Measurements from ENCODE around the gene CLDN18. TPM values are rescaled to one million over a fixed set of nuclear protein-coding genes. Genes with fewer than 3 reads are reported as not detected.

The CLDN18 gene
- total RNA-seq, 1 experiment from 2014 or later: not detected

GRCh38 chr3:138046955-138047354 is 37.0 kb downstream of the CLDN18 start:
- Histone ChIP-seq H3K9me3 (ENCODE audit: insufficient read depth, low read depth) (no peaks in the 10 kb centered on the region), H3K4me1 (replicated peaks; ENCODE audit: insufficient read depth) (0 out of 2 replicates have a peak, but pooled peaks cover 3% of the 10 kb centered on the region), H3K4me2 (no peak overlapping the region), H2AFZ (no peak overlapping the region), H3K4me3 (no peak overlapping the region), H3F3A (ENCODE audit: insufficient read depth, low read depth) (no peaks in the 10 kb centered on the region), H3K27ac (no peak overlapping the region), H3K9me2 (ENCODE audit: insufficient read depth) (no peaks in the 10 kb centered on the region), H3K36me3 (ENCODE audit: low read depth) (no peaks in the 10 kb centered on the region), H4K20me1 (ENCODE audit: insufficient read depth) (no peaks in the 10 kb centered on the region), H3K79me2 (ENCODE audit: low read depth) (no peaks in the 10 kb centered on the region), H3K27me3 (ENCODE audit: insufficient read depth, low read depth) (no peaks in the 10 kb centered on the region)
- no peak for DNase-seq
- intact Hi-C loops (cut with micrococcal nuclease; ENCODE audit: unreplicated experiment): no loop called here
- ChIA-PET POLR2A (ENCODE audit: unreplicated experiment) (no interaction called here), CTCF (interaction anchor here (0.7 kb wide), 1 partner anchor 136 kb away, joined by 4 read pairs; no protein-coding TSS in a partner anchor)
- BruUV-seq (replicated peaks): no TSS peak
- no peak for TF ChIP-seq EZH2 (IDR thresholded peaks at IDR 0.05; ENCODE audit: low read depth)
- TF ChIP-seq, protein P1, sequence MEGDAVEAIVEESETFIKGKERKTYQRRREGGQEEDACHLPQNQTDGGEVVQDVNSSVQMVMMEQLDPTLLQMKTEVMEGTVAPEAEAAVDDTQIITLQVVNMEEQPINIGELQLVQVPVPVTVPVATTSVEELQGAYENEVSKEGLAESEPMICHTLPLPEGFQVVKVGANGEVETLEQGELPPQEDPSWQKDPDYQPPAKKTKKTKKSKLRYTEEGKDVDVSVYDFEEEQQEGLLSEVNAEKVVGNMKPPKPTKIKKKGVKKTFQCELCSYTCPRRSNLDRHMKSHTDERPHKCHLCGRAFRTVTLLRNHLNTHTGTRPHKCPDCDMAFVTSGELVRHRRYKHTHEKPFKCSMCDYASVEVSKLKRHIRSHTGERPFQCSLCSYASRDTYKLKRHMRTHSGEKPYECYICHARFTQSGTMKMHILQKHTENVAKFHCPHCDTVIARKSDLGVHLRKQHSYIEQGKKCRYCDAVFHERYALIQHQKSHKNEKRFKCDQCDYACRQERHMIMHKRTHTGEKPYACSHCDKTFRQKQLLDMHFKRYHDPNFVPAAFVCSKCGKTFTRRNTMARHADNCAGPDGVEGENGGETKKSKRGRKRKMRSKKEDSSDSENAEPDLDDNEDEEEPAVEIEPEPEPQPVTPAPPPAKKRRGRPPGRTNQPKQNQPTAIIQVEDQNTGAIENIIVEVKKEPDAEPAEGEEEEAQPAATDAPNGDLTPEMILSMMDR (conservative IDR thresholded peaks at IDR 0.05): no peak

GRCh38 chr3:138047596-138048158 is 37.7 kb downstream of the CLDN18 start:
- Histone ChIP-seq H2AFZ (no peak overlapping the region), H3K4me3 (no peak overlapping the region), H3F3A (ENCODE audit: insufficient read depth, low read depth) (no peaks in the 10 kb centered on the region), H4K20me1 (ENCODE audit: insufficient read depth) (no peaks in the 10 kb centered on the region), H3K27me3 (ENCODE audit: insufficient read depth, low read depth) (no peaks in the 10 kb centered on the region), H3K27ac (no peak overlapping the region), H3K9me2 (ENCODE audit: insufficient read depth) (no peaks in the 10 kb centered on the region), H3K9me3 (ENCODE audit: insufficient read depth, low read depth) (no peaks in the 10 kb centered on the region), H3K79me2 (ENCODE audit: low read depth) (no peaks in the 10 kb centered on the region), H3K36me3 (ENCODE audit: low read depth) (no peaks in the 10 kb centered on the region), H3K4me1 (replicated peaks; ENCODE audit: insufficient read depth) (0 out of 2 replicates have a peak, but pooled peaks cover 3% of the 10 kb centered on the region), H3K4me2 (no peak overlapping the region)
- no peak for DNase-seq
- intact Hi-C loops (cut with micrococcal nuclease; ENCODE audit: unreplicated experiment): no loop called here
- BruUV-seq (replicated peaks): no TSS peak
- TF ChIP-seq EZH2 (IDR thresholded peaks at IDR 0.05; ENCODE audit: low read depth): no peak
- TF ChIP-seq, protein P1 (conservative IDR thresholded peaks at IDR 0.05): no peak
- ChIA-PET CTCF (no interaction called here), POLR2A (ENCODE audit: unreplicated experiment) (no interaction called here)

DNA sequence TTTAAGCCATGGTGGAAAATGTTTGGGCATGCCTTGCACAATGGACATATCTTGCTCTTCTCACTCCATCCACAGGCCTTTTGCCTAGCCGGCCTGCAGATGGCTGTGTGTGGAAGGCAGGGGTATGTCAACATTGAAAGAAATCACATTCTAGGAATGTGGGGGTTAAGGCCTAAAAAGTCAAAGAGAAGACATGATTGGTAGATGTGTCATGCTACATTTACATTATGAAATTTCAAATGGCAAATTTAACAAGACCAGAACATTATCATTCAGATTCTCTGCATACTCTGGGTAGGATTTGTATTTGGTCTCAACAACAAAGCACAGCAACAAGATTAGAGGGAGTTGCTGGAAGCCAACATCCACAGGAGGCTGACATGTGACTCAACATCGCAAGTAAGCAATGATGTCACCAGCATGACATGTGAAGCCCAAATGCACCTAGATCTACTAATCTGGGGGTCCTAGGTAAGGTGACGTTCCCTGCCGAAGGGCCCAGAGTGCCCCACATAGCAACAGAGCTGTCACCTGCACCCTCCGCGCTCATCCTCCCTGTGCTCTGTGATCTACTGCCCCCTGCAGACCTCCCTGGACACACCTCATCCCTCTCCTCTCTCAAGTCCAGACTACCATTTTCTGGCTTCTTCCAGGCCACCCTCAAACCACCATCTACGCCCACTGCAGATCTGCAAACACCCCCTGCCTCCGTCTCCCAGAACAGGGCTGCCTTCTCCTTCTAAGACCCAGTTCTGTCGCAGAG is 39.4 kb downstream of the CLDN18 start:
- DNase-seq: no peak
- no peak overlapping the region for H2AFZ ChIP-seq
- intact Hi-C loops (cut with micrococcal nuclease; ENCODE audit: unreplicated experiment): no loop called here

More for the DNA sequence above, 39.4 kb downstream of the CLDN18 start:
- no peak overlapping the region for H3K4me2 ChIP-seq
- no peaks in the 10 kb centered on the region for H3K4me1 ChIP-seq (replicated peaks; ENCODE audit: insufficient read depth)
- ChIA-PET CTCF (no interaction called here), POLR2A (ENCODE audit: unreplicated experiment) (no interaction called here)
- H3F3A ChIP-seq (ENCODE audit: insufficient read depth, low read depth): no peaks in the 10 kb centered on the region
- H3K27ac ChIP-seq: no peak overlapping the region
- H3K79me2 ChIP-seq (ENCODE audit: low read depth): no peaks in the 10 kb centered on the region
- no TSS peak for BruUV-seq (replicated peaks)
- H3K27me3 ChIP-seq (ENCODE audit: insufficient read depth, low read depth): no peaks in the 10 kb centered on the region
- no peak overlapping the region for H3K4me3 ChIP-seq
- no peaks in the 10 kb centered on the region for H3K9me2 ChIP-seq (ENCODE audit: insufficient read depth)
- H4K20me1 ChIP-seq (ENCODE audit: insufficient read depth): no peaks in the 10 kb centered on the region
- H3K36me3 ChIP-seq (ENCODE audit: low read depth): no peaks in the 10 kb centered on the region
- no peak for TF ChIP-seq EZH2 (IDR thresholded peaks at IDR 0.05; ENCODE audit: low read depth)
- TF ChIP-seq, protein P1 (conservative IDR thresholded peaks at IDR 0.05): no peak
- no peaks in the 10 kb centered on the region for H3K9me3 ChIP-seq (ENCODE audit: insufficient read depth, low read depth)
